ENCODE data around the gene CALR3. TPM values are rescaled to one million over a fixed set of nuclear protein-coding genes. Genes with fewer than 3 reads are reported as not detected.

Gene CALR3
- total and polyA plus RNA-seq, 2 of the 13 experiments (the other 11 are each of a cell fraction or from before 2014, with no cell fraction given): not detected

- TF ChIP-seq PHF8 (CRISPR knock-in tag; IDR thresholded peaks at IDR 0.05) (peak; percentile 59), ZNF580 (CRISPR knock-in tag; IDR thresholded peaks at IDR 0.05; ENCODE audit: borderline replicate concordance, low read depth) (peak; percentile 57; the same call in 1 of the 2 replicates), RARA (CRISPR knock-in tag; IDR thresholded peaks at IDR 0.05) (no peak), CREB1 (IDR thresholded peaks at IDR 0.05) (peak; percentile 88), CREB1 (CRISPR knock-in tag; IDR thresholded peaks at IDR 0.05) (peak; percentile 91), PRDM10 (CRISPR knock-in tag; IDR thresholded peaks at IDR 0.05; ENCODE audit: low read depth) (peak; percentile 95), ZNF230 (CRISPR knock-in tag; IDR thresholded peaks at IDR 0.05) (0 out of 2 replicates have a peak, but pooled peaks have one; percentile 28), ZKSCAN5 (CRISPR knock-in tag; IDR thresholded peaks at IDR 0.05) (no peak), NFKBIZ (CRISPR knock-in tag; IDR thresholded peaks at IDR 0.05) (0 out of 2 replicates have a peak, but pooled peaks have one; percentile 24), RARG (CRISPR knock-in tag; IDR thresholded peaks at IDR 0.05; ENCODE audit: low read depth) (no peak), HOXA7 (CRISPR knock-in tag; IDR thresholded peaks at IDR 0.05) (no peak), KMT2B (CRISPR knock-in tag; IDR thresholded peaks at IDR 0.05) (peak; percentile 64; the same call in 1 of the 2 replicates), YEATS2 (CRISPR knock-in tag; IDR thresholded peaks at IDR 0.05; ENCODE audit: borderline replicate concordance) (peak; percentile 85), FOXA1 (IDR thresholded peaks at IDR 0.05) (no peak), FOXA1 (CRISPR knock-in tag; IDR thresholded peaks at IDR 0.05) (no peak), ELF3 (CRISPR knock-in tag; IDR thresholded peaks at IDR 0.05) (peak; percentile 51; the same call in 1 of the 2 replicates), DNMT3B (CRISPR knock-in tag; conservative IDR thresholded peaks at IDR 0.05) (no peak), ZSCAN25 (CRISPR knock-in tag; IDR thresholded peaks at IDR 0.05) (0 out of 2 replicates have a peak, but pooled peaks have one; percentile 7), NFYB (CRISPR knock-in tag; IDR thresholded peaks at IDR 0.05) (peak; percentile 99), GTF2F1 (IDR thresholded peaks at IDR 0.05; ENCODE audit: low read length) (no peak), KAT8 (CRISPR knock-in tag; IDR thresholded peaks at IDR 0.05) (peak; percentile 90), ZNF720 (CRISPR knock-in tag; IDR thresholded peaks at IDR 0.05) (no peak), POLR2A (IDR thresholded peaks at IDR 0.05; ENCODE audit: insufficient read depth in 1 of 2, low read depth in 2 of 2, low read length in 2 of 2) (peak in 1 of 2 experiments; percentile 56; a peak in 3 of 4 replicates), PITX1 (CRISPR knock-in tag; IDR thresholded peaks at IDR 0.05) (peak; percentile 80), ZFP36L1 (CRISPR knock-in tag; IDR thresholded peaks at IDR 0.05) (no peak), HCFC1 (IDR thresholded peaks at IDR 0.05; ENCODE audit: low read depth, low read length) (peak; percentile 98), CBX1 (IDR thresholded peaks at IDR 0.05; ENCODE audit: low read depth) (no peak)
- TF ChIP-seq, protein P1, sequence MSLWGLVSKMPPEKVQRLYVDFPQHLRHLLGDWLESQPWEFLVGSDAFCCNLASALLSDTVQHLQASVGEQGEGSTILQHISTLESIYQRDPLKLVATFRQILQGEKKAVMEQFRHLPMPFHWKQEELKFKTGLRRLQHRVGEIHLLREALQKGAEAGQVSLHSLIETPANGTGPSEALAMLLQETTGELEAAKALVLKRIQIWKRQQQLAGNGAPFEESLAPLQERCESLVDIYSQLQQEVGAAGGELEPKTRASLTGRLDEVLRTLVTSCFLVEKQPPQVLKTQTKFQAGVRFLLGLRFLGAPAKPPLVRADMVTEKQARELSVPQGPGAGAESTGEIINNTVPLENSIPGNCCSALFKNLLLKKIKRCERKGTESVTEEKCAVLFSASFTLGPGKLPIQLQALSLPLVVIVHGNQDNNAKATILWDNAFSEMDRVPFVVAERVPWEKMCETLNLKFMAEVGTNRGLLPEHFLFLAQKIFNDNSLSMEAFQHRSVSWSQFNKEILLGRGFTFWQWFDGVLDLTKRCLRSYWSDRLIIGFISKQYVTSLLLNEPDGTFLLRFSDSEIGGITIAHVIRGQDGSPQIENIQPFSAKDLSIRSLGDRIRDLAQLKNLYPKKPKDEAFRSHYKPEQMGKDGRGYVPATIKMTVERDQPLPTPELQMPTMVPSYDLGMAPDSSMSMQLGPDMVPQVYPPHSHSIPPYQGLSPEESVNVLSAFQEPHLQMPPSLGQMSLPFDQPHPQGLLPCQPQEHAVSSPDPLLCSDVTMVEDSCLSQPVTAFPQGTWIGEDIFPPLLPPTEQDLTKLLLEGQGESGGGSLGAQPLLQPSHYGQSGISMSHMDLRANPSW (CRISPR knock-in tag; IDR thresholded peaks at IDR 0.05; ENCODE audit: borderline replicate concordance): peak; percentile 77; the same call in 1 of the 2 replicates
Observed at GRCh38 chr19:16495982-16496612, at the start of gene CALR3, which contains the start of gene C19orf44 (continued).
